ENCODE data around the gene MMP11.

DNA sequence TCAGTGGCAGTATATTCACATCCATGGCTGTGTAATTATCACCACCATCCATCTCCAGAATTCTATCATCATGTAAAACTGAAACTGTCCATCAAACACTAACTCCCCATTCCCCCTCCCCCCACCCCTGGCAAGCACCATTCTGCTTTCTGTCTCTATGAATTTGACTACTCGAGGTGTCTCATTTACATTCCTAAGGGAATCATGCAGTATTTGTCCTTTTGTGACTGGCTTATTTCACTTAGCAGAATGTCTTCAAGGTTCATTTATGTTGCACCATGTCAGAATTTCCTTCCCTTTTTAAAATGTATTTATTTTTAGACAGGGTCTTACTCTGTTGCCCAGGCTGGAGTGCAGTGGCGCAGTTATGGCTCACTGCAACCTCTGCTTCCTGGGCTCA lies 45.9 kb downstream of the MMP11 start:
- TF ChIP-seq, protein P1, sequence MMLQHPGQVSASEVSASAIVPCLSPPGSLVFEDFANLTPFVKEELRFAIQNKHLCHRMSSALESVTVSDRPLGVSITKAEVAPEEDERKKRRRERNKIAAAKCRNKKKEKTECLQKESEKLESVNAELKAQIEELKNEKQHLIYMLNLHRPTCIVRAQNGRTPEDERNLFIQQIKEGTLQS (IDR thresholded peaks at IDR 0.05): no peak
- no peak for TF ChIP-seq CTCF (IDR thresholded peaks at IDR 0.05; ENCODE audit: low read depth, low read length, missing input control)
- no peak for TF ChIP-seq RAD21 (IDR thresholded peaks at IDR 0.05)
- no peak for TF ChIP-seq JUND (IDR thresholded peaks at IDR 0.05)

All from liver (tissue), 3 donors.